ENCODE measurements around the gene TMEM255A.

Gene TMEM255A

GRCh38 chrX:120332394-120332793 is 21.1 kb upstream of the TMEM255A start:
- TF ChIP-seq POU6F1 (CRISPR knock-in tag; IDR thresholded peaks at IDR 0.05; ENCODE audit: borderline replicate concordance, low read depth), result no peak
- no peak for TF ChIP-seq ZNF70 (CRISPR knock-in tag; IDR thresholded peaks at IDR 0.05)
- TF ChIP-seq ZFP3 (CRISPR knock-in tag; IDR thresholded peaks at IDR 0.05), result no peak
- no peak for TF ChIP-seq SNAI2 (CRISPR knock-in tag; IDR thresholded peaks at IDR 0.05)
- no peak for TF ChIP-seq ZFP30 (CRISPR knock-in tag; IDR thresholded peaks at IDR 0.05)
- TF ChIP-seq ISL1 (CRISPR knock-in tag; IDR thresholded peaks at IDR 0.05), result no peak
- TF ChIP-seq BACH2 (CRISPR knock-in tag; IDR thresholded peaks at IDR 0.05; ENCODE audit: borderline replicate concordance), result no peak
- TF ChIP-seq TSHZ2 (CRISPR knock-in tag; IDR thresholded peaks at IDR 0.05), result no peak
- no peak for TF ChIP-seq TCF4 (CRISPR knock-in tag; IDR thresholded peaks at IDR 0.05; ENCODE audit: borderline replicate concordance)
- no peak for TF ChIP-seq CSRNP3 (CRISPR knock-in tag; IDR thresholded peaks at IDR 0.05)
- TF ChIP-seq CSDC2 (CRISPR knock-in tag; IDR thresholded peaks at IDR 0.05), result no peak
- TF ChIP-seq ZNF8 (CRISPR knock-in tag; IDR thresholded peaks at IDR 0.05), result no peak
- no peak for TF ChIP-seq PPARA (CRISPR knock-in tag; IDR thresholded peaks at IDR 0.05; ENCODE audit: borderline replicate concordance)
- TF ChIP-seq ZC3H10 (CRISPR knock-in tag; IDR thresholded peaks at IDR 0.05), result no peak
- TF ChIP-seq ARNTL (CRISPR knock-in tag; IDR thresholded peaks at IDR 0.05; ENCODE audit: borderline replicate concordance, low read depth), result no peak
- no peak for ATAC-seq

GRCh38 chrX:120331116-120331515 is 19.9 kb upstream of the TMEM255A start:
- TF ChIP-seq PATZ1 (CRISPR knock-in tag; IDR thresholded peaks at IDR 0.05; ENCODE audit: borderline replicate concordance), result no peak
- TF ChIP-seq GLIS3 (CRISPR knock-in tag; IDR thresholded peaks at IDR 0.05), result no peak
- no peak for TF ChIP-seq TSHZ2 (CRISPR knock-in tag; IDR thresholded peaks at IDR 0.05)
- no peak for TF ChIP-seq ZC3H10 (CRISPR knock-in tag; IDR thresholded peaks at IDR 0.05)
- ATAC-seq, result no peak

GRCh38 chrX:120321520-120322281 is 10.4 kb upstream of the TMEM255A start:
- no peak for ATAC-seq
- TF ChIP-seq TSHZ2 (CRISPR knock-in tag; IDR thresholded peaks at IDR 0.05) (no peak), ISL1 (CRISPR knock-in tag; IDR thresholded peaks at IDR 0.05) (no peak), PPARA (CRISPR knock-in tag; IDR thresholded peaks at IDR 0.05; ENCODE audit: borderline replicate concordance) (no peak), ZNF8 (CRISPR knock-in tag; IDR thresholded peaks at IDR 0.05) (no peak), CSRNP3 (CRISPR knock-in tag; IDR thresholded peaks at IDR 0.05) (no peak), ZFP3 (CRISPR knock-in tag; IDR thresholded peaks at IDR 0.05) (no peak), ZNF565 (CRISPR knock-in tag; conservative IDR thresholded peaks at IDR 0.05; ENCODE audit: low read depth) (no peak), CSDC2 (CRISPR knock-in tag; IDR thresholded peaks at IDR 0.05) (no peak), CREB5 (CRISPR knock-in tag; IDR thresholded peaks at IDR 0.05; ENCODE audit: low read depth) (no peak)

Data from SK-N-SH treated with all-trans-retinoic acid at 6 μM for 48 hours (cell line).